Esophagus muscularis mucosa (tissue), 4 donors: Measurements from ENCODE around the gene STX16. TPM values are rescaled to one million over a fixed set of nuclear protein-coding genes. Genes with fewer than 3 reads are reported as not detected.
A peak's percentile ranks its signal among the peaks of the same experiment; 100 is the strongest.

ENCODE experiments used
- DNase-seq: peaks from one replicate; pipeline ENCODE4 v3.0.0-alpha.2; 2017; ENCODE audit errors: extremely low spot score
- H3K27ac ChIP-seq, 4 donors: fragments of 200-600 bp; sonication (generic); replicated peaks in 1 of 4; 1 replicate in 3 of 4; 2 replicates in 1 of 4; pipeline ENCODE4 v1.5.1; 2016 to 2019; ENCODE audit warnings: mild to moderate bottlenecking in 1 of 4
- H3K27me3 ChIP-seq, 4 donors: fragments of 200-600 bp; sonication (generic); one replicate each; pipeline versions ENCODE4 v1.5.1 to v1.6.0; 2016 to 2019
- H3K36me3 ChIP-seq, 4 donors: fragments of 200-600 bp; sonication (generic); one replicate each; pipeline ENCODE4 v1.5.1; 2016 to 2019
- H3K4me1 ChIP-seq, 4 donors: fragments of 200-600 bp; sonication (generic); one replicate each; pipeline ENCODE4 v1.5.1; 2016 to 2019
- H3K4me3 ChIP-seq, 4 donors: fragments of 200-600 bp; sonication (generic); 1 replicate in 2 of 4; 2 replicates in 2 of 4; pipeline ENCODE4 v1.5.1; 2016 to 2019; ENCODE audit warnings: mild to moderate bottlenecking in 4 of 4, moderate library complexity in 1 of 4
- H3K9me3 ChIP-seq, 4 donors: fragments of 200-600 bp; sonication (generic); 1 replicate in 3 of 4; 2 replicates in 1 of 4; pipeline ENCODE4 v1.5.1; 2016 to 2019
- EP300 ChIP-seq: sonication (generic); formaldehyde crosslinking; IDR thresholded peaks from one replicate; pipeline ENCODE4 v1.6.1; 2017; ENCODE audit warnings: antibody characterized with exemption
- POLR2A ChIP-seq: fragments of 450-650 bp; IDR thresholded peaks from one replicate; pipeline ENCODE4 v1.6.1; 2017; ENCODE audit warnings: antibody characterized with exemption, moderate library complexity, mild to moderate bottlenecking, low read depth
- POLR2AphosphoS5 ChIP-seq, 2 donors: sonication (generic); formaldehyde crosslinking; IDR thresholded peaks; one replicate each; pipeline ENCODE4 v1.6.1; 2017; ENCODE audit warnings: antibody characterized with exemption in 2 of 2
- WGBS: methylation state at CpG from one replicate; pipeline ENCODE4 v1.1.5; 2018; 5-methylcytosine and 5-hydroxymethylcytosine counted together
- intact Hi-C: fragments of 100-400 bp; cut with DNase I; formaldehyde crosslinking; loops from one replicate; pipeline ENCODE4 v1.15.1; 2023
- total RNA-seq, 4 donors: library from RNA; depleted of rRNA; stranded (reverse); fragments of >200 nt; gene quantifications; one replicate each; pipeline versions ENCODE4 v1.1.0 to v1.2.1, GENCODE V29; 2016
- TF ChIP-seq, protein P1 (sequence below), 3 experiments: fragments of 200-600 bp in 2 of 3; fragments of 450-650 bp in 1 of 3; sonication (generic) in 2 of 3; IDR thresholded peaks; one replicate each; pipeline ENCODE4 v1.5.1; 2017 to 2019; ENCODE audit warnings: antibody characterized with exemption in 3 of 3, mild to moderate bottlenecking in 2 of 3, moderate library complexity in 1 of 3

STX16 gene
- total RNA-seq, 4 donors from 2014 or later = 36.6 to 57.7 (median 43.5) TPM

GRCh38 chr20:58657986-58658385 is 6.9 kb downstream of the STX16 start:
- 45% methylated on average over 4 of the region's 4 CpGs for WGBS
- TF ChIP-seq, protein P1, sequence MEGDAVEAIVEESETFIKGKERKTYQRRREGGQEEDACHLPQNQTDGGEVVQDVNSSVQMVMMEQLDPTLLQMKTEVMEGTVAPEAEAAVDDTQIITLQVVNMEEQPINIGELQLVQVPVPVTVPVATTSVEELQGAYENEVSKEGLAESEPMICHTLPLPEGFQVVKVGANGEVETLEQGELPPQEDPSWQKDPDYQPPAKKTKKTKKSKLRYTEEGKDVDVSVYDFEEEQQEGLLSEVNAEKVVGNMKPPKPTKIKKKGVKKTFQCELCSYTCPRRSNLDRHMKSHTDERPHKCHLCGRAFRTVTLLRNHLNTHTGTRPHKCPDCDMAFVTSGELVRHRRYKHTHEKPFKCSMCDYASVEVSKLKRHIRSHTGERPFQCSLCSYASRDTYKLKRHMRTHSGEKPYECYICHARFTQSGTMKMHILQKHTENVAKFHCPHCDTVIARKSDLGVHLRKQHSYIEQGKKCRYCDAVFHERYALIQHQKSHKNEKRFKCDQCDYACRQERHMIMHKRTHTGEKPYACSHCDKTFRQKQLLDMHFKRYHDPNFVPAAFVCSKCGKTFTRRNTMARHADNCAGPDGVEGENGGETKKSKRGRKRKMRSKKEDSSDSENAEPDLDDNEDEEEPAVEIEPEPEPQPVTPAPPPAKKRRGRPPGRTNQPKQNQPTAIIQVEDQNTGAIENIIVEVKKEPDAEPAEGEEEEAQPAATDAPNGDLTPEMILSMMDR (IDR thresholded peaks at IDR 0.05) = no peak
- TF ChIP-seq EP300 = no peak
- TF ChIP-seq POLR2AphosphoS5 (IDR thresholded peaks at IDR 0.05) = no peak
- TF ChIP-seq POLR2A = no peak
- no peaks in the 10 kb centered on the region for H3K27me3 ChIP-seq
- H3K36me3 ChIP-seq = peaks cover 0 to 17% (median 14%) of the 10 kb centered on the region in 4 donors
- peak overlapping the region in 1 of 4 donors; percentile 54 for H3K27ac ChIP-seq
- intact Hi-C loops = no loop called here
- H3K4me1 ChIP-seq = peaks cover 69 to 87% (median 83%) of the 10 kb centered on the region in 4 donors
- peak; percentile 37 for DNase-seq
- H3K9me3 ChIP-seq = no peaks in the 10 kb centered on the region
- H3K4me3 ChIP-seq = peak overlapping the region in 1 of 4 donors; percentile 1

- DNase-seq = peak; percentile 12
- peaks cover 0 to 24% (median 14%) of the 10 kb centered on the region in 4 donors for H3K36me3 ChIP-seq
These were observed 7.7 kb downstream of the STX16 start for GRCh38 chr20:58658760-58659159.

GRCh38 chr20:58659841-58660240 is 8.8 kb downstream of the STX16 start:
- Histone ChIP-seq H3K4me3 (no peak overlapping the region), H3K4me1 (peaks cover 53 to 68% (median 64%) of the 10 kb centered on the region in 4 donors), H3K27ac (peak overlapping the region in 1 of 4 donors; percentile 9), H3K36me3 (peaks cover 0 to 25% (median 14%) of the 10 kb centered on the region in 4 donors), H3K9me3 (no peaks in the 10 kb centered on the region), H3K27me3 (no peaks in the 10 kb centered on the region)
- DNase-seq = peak; percentile 45
- WGBS = 47% methylated on average over 3 of the region's 3 CpGs
- TF ChIP-seq POLR2A = no peak
- no peak for TF ChIP-seq POLR2AphosphoS5 (IDR thresholded peaks at IDR 0.05)
- intact Hi-C loops = no loop called here

More at GRCh38 chr20:58658760-58659159, 7.7 kb downstream of the STX16 start:
- H3K27me3 ChIP-seq = no peaks in the 10 kb centered on the region
- TF ChIP-seq POLR2A (no peak), POLR2AphosphoS5 (IDR thresholded peaks at IDR 0.05) (no peak), EP300 (no peak)
- TF ChIP-seq, protein P1 (IDR thresholded peaks at IDR 0.05) = no peak
- no peaks in the 10 kb centered on the region for H3K9me3 ChIP-seq
- intact Hi-C loops = no loop called here
- peaks cover 61 to 79% (median 75%) of the 10 kb centered on the region in 4 donors for H3K4me1 ChIP-seq
- peak overlapping the region in 1 of 4 donors; percentile 54 for H3K27ac ChIP-seq
- WGBS = 69% methylated on average over 4 of the region's 4 CpGs
- H3K4me3 ChIP-seq = no peak overlapping the region

DNA sequence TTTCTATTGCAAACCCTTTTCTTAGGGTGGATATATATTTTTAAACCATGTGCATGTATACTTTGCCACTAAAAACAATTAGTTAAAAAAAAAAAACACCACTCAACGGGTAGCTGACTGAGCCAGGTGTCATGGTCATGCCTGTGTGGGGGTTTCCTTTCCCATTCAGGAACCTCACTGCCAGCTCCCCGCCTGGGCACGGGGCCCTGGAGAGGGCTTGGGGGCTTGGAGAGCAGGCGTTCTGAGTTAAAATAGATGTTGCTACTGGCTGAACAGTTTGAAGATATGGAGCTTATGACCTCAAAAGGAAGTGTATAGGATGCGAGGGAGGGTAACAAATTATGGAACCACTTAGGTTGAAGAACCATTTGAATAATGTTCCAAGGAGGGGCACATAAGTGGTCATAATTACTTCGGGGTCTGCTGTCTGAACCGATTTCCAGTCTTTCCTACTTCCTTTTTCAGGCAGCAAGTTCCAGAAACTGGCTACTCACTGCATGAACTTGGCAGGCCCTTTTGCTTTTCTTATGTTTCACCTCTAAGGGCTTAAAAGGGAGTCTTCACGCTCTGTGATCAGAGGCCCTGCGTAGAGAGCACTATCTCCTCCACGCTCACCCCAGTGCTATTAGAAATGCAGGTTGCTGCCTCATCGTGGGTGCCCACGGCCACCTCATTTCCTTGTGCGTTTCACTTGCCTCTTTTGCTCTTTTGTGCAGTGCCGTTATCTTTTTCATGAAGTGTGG is 9.9 kb downstream of the STX16 start:
- Histone ChIP-seq H3K9me3 (no peaks in the 10 kb centered on the region), H3K27ac (peak overlapping the region in 2 of 4 donors; percentile 7 to 21), H3K36me3 (peaks cover 0 to 25% (median 14%) of the 10 kb centered on the region in 4 donors), H3K4me1 (peaks cover 41 to 56% (median 53%) of the 10 kb centered on the region in 4 donors), H3K4me3 (no peak overlapping the region), H3K27me3 (no peaks in the 10 kb centered on the region)
- DNase-seq = peak; percentile 83
- 70% methylated on average over 14 of the region's 14 CpGs for WGBS
- TF ChIP-seq POLR2A (no peak), EP300 (no peak), POLR2AphosphoS5 (IDR thresholded peaks at IDR 0.05) (no peak)
- TF ChIP-seq, protein P1 (IDR thresholded peaks at IDR 0.05) = no peak
- intact Hi-C loops = no loop called here

DNA sequence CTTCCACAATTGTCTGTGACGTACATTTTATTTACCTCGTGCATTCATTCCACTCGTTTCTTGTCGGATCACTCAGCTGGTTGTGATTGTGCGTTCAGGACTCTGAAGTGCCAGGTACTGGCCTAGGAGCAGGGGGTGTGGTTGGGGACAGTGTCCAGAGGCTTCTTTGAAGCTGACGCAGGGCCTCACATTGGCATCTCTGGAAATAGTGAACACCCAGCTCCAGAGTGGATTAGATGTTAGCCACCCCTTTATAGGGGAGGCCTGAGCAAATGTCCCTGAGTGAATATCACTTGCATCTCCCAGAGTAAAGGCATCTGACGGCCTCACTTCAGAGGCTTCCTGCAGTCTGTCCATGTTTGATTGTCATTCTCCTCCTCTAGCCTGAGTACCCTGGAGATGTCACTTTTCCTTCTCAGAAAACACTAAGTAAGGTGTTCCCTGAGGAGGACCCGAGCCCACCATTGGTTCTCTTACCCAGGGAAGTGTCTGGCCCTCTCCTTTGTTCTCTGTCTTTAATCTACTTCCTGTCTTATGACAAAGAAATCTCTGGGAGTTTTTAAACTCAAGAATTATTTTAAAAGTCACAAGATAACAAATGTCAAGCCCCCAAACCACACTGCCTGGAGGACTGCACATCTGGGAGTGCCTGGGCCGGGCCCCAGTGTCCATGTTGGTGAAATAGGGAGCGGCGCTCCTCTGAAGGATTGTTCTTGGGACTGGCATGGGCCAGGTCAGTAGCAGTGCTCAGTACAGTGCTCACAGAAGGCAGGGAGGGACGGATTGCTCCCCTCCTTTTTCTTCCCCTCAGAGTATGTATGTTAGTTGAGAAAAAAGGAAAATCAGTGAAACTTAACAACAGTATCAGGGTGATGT is 10.8 kb downstream of the STX16 start:
- no peak overlapping the region for H3K4me3 ChIP-seq
- intact Hi-C loops = no loop called here
- H3K4me1 ChIP-seq = peaks cover 34 to 48% (median 45%) of the 10 kb centered on the region in 4 donors
- 88% methylated on average over 12 of the region's 12 CpGs for WGBS
- no peaks in the 10 kb centered on the region for H3K27me3 ChIP-seq
- no peaks in the 10 kb centered on the region for H3K9me3 ChIP-seq
- H3K36me3 ChIP-seq = peaks cover 0 to 25% (median 14%) of the 10 kb centered on the region in 4 donors
- TF ChIP-seq POLR2A (no peak), POLR2AphosphoS5 (IDR thresholded peaks at IDR 0.05) (no peak), EP300 (no peak)
- TF ChIP-seq, protein P1 (IDR thresholded peaks at IDR 0.05) = no peak
- H3K27ac ChIP-seq = peak overlapping the region in 2 of 4 donors; percentile 7 to 21
- DNase-seq = peak; percentile 82
